Stomach (tissue), 4 donors: ENCODE measurements around the gene TFEB.

ENCODE experiments used
- EP300 ChIP-seq: sonication (generic); formaldehyde crosslinking; IDR thresholded peaks from one replicate; pipeline ENCODE4 v1.6.1; 2017; ENCODE audit warnings: antibody characterized with exemption
- POLR2A ChIP-seq, 4 donors: fragments of 450-650 bp; IDR thresholded peaks; one replicate each; pipeline ENCODE4 v1.6.1; 2016; ENCODE audit warnings: antibody characterized with exemption in 4 of 4, control low read depth in 2 of 4, mild to moderate bottlenecking in 1 of 4, moderate library complexity in 1 of 4
- POLR2AphosphoS5 ChIP-seq, 3 donors: sonication (generic); formaldehyde crosslinking; IDR thresholded peaks; one replicate each; pipeline ENCODE4 v1.6.1; 2016; ENCODE audit warnings: antibody characterized with exemption in 3 of 3
- TF ChIP-seq, protein P1 (sequence below), 7 experiments: fragments of 450-650 bp in 4 of 7; fragments of 200-600 bp in 3 of 7; sonication (generic) in 3 of 7; IDR thresholded peaks; one replicate each; pipeline ENCODE4 v1.5.1; 2016 to 2019; ENCODE audit warnings: antibody characterized with exemption in 7 of 7, control low read depth in 2 of 7, mild to moderate bottlenecking in 1 of 7

DNA sequence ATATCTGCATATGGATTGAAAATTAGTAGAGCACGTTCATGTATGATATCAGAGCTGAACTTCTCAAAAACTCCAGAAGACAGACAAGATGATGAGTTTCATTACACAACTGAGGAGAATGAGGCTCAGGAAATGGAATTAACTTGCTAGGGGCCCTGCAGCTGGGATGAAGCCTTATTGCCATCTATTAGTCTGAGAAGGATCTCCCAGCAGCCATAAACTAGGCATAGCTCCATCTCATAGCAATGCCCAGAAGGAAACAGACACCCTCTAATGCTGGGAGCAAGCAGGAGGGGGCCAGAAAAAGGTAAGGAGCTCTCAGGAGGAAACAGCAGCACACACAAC, 18.0 kb downstream of the TFEB start:
- TF ChIP-seq, protein P1, sequence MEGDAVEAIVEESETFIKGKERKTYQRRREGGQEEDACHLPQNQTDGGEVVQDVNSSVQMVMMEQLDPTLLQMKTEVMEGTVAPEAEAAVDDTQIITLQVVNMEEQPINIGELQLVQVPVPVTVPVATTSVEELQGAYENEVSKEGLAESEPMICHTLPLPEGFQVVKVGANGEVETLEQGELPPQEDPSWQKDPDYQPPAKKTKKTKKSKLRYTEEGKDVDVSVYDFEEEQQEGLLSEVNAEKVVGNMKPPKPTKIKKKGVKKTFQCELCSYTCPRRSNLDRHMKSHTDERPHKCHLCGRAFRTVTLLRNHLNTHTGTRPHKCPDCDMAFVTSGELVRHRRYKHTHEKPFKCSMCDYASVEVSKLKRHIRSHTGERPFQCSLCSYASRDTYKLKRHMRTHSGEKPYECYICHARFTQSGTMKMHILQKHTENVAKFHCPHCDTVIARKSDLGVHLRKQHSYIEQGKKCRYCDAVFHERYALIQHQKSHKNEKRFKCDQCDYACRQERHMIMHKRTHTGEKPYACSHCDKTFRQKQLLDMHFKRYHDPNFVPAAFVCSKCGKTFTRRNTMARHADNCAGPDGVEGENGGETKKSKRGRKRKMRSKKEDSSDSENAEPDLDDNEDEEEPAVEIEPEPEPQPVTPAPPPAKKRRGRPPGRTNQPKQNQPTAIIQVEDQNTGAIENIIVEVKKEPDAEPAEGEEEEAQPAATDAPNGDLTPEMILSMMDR (IDR thresholded peaks at IDR 0.05) = no peak
- TF ChIP-seq POLR2A (IDR thresholded peaks at IDR 0.05) (no peak), EP300 (no peak), POLR2AphosphoS5 (IDR thresholded peaks at IDR 0.05) (no peak)
